NCI-H748 (cell line): ENCODE results near the gene HNRNPF.
"Not testable (repeated sequence)": the region's sequence is repeated elsewhere in the genome, so short reads cannot be mapped to it uniquely, and the experiment has no call there.

Experiments used
- DNase-seq: peaks from one replicate; lab custom pipeline; 2025; ENCODE audit not compliant: unreplicated experiment; lab: John Stamatoyannopoulos, UW

The HNRNPF gene

DNA sequence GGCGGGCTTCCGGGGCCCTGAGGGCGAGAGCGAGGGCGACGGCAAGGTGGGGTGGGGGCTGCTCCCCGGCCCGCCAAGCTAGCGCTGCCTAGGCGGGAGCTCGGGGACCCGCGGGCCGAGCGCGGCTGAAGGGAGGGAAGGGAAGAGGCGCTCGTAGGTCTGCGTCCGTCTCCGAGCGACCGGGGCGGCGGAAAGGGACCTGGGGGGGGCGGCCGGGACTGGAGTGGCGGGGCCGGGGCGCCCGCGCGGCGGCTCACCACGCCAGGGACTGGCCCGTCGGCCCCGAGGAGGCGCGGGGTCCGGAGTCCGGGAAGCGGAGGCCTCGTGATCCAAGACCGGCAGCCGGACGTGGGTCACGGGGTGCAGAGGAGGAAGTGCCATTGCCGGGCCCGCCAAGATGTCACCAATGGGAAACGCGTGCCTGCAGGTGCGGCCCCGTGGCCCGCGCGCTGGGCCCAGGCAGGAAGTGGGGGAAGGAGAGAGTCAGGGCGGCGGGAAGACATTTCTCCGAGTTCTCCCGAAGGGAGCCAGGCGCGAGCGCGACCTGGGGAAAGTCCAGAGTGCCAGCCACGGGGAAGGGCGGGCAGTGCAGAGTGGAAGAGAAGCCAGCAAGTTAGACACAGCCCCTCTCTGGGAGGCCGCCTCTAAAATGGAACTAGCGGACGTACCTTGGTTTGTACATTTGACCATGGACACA is 11.9 kb downstream of the HNRNPF start:
- DNase-seq = peak; percentile 91

GRCh38 chr10:43396061-43396927 is 12.7 kb downstream of the HNRNPF start:
- peak; percentile 89 for DNase-seq

GRCh38 chr10:43395571-43396060 is 13.4 kb downstream of the HNRNPF start:
- peak; percentile 59 for DNase-seq

GRCh38 chr10:43394868-43395267 is 14.1 kb downstream of the HNRNPF start:
- DNase-seq = no peak

GRCh38 chr10:43393606-43394360 is 15.2 kb downstream of the HNRNPF start:
- DNase-seq = no peak

- DNase-seq = not testable (repeated sequence)
Measured at GRCh38 chr10:43393186-43393585, 15.8 kb downstream of the HNRNPF start.

DNA sequence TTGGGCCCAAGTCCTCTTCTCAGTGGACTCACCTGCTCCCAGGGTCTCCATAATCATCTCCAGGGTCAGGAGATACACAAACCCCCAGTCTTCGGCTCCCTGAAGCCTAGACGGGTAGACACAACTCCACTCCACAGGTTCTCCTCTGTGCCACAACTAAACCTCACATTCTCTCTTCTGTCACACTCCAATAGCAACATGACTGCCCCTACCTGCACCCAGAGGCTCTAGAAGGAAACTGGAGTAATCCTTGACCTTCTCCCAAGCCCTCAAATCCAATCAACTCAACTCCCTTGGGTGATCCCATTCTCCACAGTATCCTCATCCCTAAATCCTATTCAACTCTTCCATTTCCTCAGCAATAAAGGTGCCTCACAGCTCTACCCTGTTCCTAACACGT is 16.2 kb downstream of the HNRNPF start:
- no peak for DNase-seq

- no peak for DNase-seq
Measured at GRCh38 chr10:43391496-43391895, 17.5 kb downstream of the HNRNPF start.

GRCh38 chr10:43390759-43391158 is 18.2 kb downstream of the HNRNPF start:
- no peak for DNase-seq

DNA sequence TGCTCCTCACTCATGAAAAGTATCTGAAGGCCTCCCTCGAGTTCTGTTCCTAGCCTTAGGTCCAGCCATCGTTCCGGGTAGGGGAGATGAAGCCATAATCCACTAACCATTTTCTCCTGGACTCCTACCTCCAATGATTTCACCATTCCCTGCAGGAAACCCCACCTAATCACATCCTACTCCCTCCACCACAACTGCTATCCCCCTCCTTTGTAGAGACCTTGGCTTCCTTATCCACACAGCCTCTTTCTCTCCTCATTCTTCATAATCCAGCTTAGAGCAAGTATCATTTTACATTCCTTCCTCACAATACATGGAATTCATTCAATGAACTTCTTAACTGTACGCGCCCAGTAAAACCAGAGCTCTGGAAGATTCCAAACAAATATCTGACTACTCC is 18.7 kb downstream of the HNRNPF start:
- DNase-seq = no peak

DNA sequence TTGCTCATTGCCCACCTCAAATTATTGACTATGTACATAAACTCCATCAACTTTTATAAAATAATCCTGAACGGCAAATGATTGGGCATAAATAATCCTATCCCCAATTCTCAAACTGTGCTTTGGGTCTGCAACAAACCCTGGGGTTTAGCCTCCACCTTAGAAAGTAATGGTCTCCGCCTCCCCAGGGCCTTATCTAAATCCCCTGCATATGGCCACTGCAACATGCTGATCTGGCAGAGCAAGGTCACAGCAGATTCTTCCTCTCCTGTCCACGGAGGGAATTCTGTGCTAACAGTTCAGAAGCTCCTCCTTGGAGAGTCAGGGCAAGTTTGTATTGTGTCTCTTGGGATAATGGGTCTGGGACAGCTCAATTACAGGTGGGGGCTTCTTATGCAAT is 19.1 kb downstream of the HNRNPF start:
- no peak for DNase-seq

GRCh38 chr10:43387678-43388032 is 21.3 kb downstream of the HNRNPF start:
- DNase-seq = no peak

DNA sequence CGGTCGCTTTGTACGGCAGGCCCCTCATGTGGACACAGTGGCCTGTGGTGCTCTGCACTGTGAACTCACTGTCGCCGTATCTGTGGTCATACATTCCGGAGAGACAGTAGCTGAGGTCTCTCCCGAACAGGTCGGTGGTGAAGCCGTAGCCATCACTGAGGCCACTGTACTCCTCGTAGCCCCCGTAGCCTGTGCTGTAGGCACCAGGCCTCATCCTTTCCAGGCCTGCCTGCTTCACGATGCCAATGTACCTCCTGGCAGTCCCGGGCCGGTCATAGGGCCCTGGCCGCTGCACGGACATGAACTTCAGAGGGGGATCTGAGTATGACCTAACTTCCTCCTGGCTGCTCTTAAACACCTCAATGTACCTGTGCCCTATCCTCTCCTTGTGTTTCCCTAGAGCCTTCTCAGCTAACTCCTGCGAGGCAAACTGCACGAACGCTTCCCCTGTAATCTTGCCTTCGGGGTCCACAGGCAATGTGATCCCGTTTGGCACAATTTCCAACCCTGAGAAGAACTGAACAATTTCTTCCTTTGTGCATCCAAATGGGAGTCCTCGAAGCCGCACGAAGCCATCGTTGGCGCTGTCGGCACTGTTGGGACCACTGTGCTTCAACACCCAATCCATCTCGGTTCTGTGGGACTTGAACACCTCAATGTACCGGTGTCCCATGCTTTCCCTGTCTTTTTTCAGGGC is 21.9 kb downstream of the HNRNPF start:
- DNase-seq = no peak

DNA sequence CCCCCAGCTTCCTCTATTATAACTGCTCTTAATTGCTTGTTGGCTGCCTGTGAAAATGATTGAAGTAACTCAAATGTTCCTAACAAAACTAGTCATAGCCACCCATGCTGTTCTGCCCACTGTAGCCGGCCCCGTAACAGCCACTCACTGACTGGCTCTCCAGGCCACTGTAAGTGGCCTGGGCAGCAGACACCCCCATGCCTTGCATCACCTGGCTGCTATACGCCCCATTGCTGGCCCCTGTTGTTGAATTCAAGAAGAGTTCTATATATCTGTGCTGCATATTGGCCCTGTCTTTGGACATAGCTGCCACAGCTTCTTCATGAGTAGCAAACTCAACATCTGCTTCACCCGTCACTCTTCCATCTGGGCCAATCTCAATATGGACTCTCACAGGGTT is 22.4 kb downstream of the HNRNPF start:
- DNase-seq = no peak

DNA sequence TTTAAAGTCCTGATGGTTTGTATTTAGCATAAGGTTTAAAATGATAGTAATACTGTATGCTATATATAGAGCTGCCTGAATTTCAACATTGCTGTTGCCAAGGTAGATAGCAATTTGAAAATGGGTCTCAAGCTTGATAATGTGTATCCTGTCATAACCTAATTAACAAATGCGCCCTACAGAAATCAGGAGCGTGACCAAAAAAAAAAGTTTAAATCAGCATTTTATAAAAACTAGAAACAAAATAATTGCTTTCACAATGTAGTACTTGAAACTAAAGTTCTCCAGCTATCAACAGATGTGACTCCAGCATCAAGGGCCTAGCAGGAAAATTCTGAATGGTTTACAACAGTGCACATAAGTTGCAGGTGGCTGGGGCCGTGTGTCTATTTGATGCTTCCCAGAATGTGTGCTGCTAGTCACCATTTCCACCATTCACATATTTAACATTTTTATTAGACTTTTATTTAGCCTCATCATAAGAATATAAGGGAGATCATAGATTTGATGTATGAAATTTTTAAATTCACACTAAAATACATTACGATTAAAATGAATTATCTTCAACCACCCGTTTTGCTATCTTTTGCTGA is 23.5 kb downstream of the HNRNPF start:
- DNase-seq = no peak

- no peak for DNase-seq
Measured at GRCh38 chr10:43384252-43385221, 24.4 kb downstream of the HNRNPF start.

GRCh38 chr10:43383204-43383971 is 25.6 kb downstream of the HNRNPF start:
- no peak for DNase-seq

GRCh38 chr10:43380610-43381222 is 28.3 kb downstream of the HNRNPF start:
- no peak for DNase-seq
